AG04450 (cell line): Measurements from ENCODE around the gene POLL. TPM values are rescaled to one million over a fixed set of nuclear protein-coding genes. Genes with fewer than 3 reads are reported as not detected.

Experiments
- CTCF ChIA-PET: fragments of 300-600, 350-600 bp; formaldehyde crosslinking; extraction: SDS; loops from one replicate; lab custom pipeline; 2022; ENCODE audit warnings: antibody characterized with exemption, inconsistent platforms; lab: Charles Lee
- POLR2A ChIA-PET: fragments of 350-600 bp; formaldehyde crosslinking; extraction: SDS; loops from one replicate; lab custom pipeline; 2021; ENCODE audit warnings: antibody characterized with exemption, inconsistent platforms; lab: Yijun Ruan, JAX
- DNase-seq: peaks from one replicate; pipeline ENCODE4 v3.0.0-alpha.2; 2011; ENCODE audit warnings: low read depth, low spot score
- H3K27ac ChIP-seq: one replicate; pipeline ENCODE4 v1.5.1; 2012; ENCODE audit warnings: low read depth, low read length, control low read depth
- H3K27me3 ChIP-seq: one replicate; pipeline ENCODE4 v1.6.0; 2012; ENCODE audit warnings: low read length; ENCODE audit not compliant: control insufficient read depth, insufficient read depth
- H3K4me3 ChIP-seq: 2 replicates; pipeline ENCODE4 v1.5.1; 2011; ENCODE audit warnings: mild to moderate bottlenecking, low read depth, low read length, control low read depth
- H3K9me3 ChIP-seq: 2 replicates; pipeline ENCODE4 v1.5.1; 2012; ENCODE audit warnings: low read length; ENCODE audit not compliant: control insufficient read depth, insufficient read depth
- polyA plus RNA-seq: library from polyadenylated mRNA; depleted of rRNA; stranded (reverse); fragments of >200 nt; gene quantifications from 2 replicates; pipeline ENCODE4 v1.2.3, GENCODE V29; 2011
- TF ChIP-seq, protein P1 (sequence below): IDR thresholded peaks from 2 replicates; pipeline ENCODE4 v1.5.1; 2011; ENCODE audit warnings: low read depth, low read length, control low read depth, inconsistent platforms

POLL gene
- polyA plus RNA-seq, 1 experiment: 14.8 TPM

GRCh38 chr10:101561068-101561915, 26.8 kb downstream of the POLL start:
- ChIA-PET POLR2A (interaction anchor here (0.6 kb wide), 1 partner anchor 94 kb away, joined by 4 read pairs; no protein-coding TSS in a partner anchor), CTCF (interaction anchor here (0.5 to 1.2 kb wide), 4 partner anchors 9 to 400 kb away, joined by 3 to 4 read pairs (median 3); no protein-coding TSS in a partner anchor)
- Histone ChIP-seq H3K27ac (no peak overlapping the region), H3K9me3 (no peaks in the 10 kb centered on the region), H3K27me3 (peaks cover 14% of the 10 kb centered on the region), H3K4me3 (no peak overlapping the region)
- TF ChIP-seq, protein P1, sequence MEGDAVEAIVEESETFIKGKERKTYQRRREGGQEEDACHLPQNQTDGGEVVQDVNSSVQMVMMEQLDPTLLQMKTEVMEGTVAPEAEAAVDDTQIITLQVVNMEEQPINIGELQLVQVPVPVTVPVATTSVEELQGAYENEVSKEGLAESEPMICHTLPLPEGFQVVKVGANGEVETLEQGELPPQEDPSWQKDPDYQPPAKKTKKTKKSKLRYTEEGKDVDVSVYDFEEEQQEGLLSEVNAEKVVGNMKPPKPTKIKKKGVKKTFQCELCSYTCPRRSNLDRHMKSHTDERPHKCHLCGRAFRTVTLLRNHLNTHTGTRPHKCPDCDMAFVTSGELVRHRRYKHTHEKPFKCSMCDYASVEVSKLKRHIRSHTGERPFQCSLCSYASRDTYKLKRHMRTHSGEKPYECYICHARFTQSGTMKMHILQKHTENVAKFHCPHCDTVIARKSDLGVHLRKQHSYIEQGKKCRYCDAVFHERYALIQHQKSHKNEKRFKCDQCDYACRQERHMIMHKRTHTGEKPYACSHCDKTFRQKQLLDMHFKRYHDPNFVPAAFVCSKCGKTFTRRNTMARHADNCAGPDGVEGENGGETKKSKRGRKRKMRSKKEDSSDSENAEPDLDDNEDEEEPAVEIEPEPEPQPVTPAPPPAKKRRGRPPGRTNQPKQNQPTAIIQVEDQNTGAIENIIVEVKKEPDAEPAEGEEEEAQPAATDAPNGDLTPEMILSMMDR: no peak
- DNase-seq: no peak

GRCh38 chr10:101560298-101561067, 27.6 kb downstream of the POLL start:
- ChIA-PET POLR2A (no interaction called here), CTCF (interaction anchor here (0.9 to 1.2 kb wide), 2 partner anchors 10 to 346 kb away, joined by 3 to 4 read pairs; no protein-coding TSS in a partner anchor)
- Histone ChIP-seq H3K27me3 (peaks cover 12% of the 10 kb centered on the region), H3K27ac (no peak overlapping the region), H3K4me3 (no peak overlapping the region), H3K9me3 (no peaks in the 10 kb centered on the region)
- DNase-seq: no peak
- TF ChIP-seq, protein P1: no peak

DNA sequence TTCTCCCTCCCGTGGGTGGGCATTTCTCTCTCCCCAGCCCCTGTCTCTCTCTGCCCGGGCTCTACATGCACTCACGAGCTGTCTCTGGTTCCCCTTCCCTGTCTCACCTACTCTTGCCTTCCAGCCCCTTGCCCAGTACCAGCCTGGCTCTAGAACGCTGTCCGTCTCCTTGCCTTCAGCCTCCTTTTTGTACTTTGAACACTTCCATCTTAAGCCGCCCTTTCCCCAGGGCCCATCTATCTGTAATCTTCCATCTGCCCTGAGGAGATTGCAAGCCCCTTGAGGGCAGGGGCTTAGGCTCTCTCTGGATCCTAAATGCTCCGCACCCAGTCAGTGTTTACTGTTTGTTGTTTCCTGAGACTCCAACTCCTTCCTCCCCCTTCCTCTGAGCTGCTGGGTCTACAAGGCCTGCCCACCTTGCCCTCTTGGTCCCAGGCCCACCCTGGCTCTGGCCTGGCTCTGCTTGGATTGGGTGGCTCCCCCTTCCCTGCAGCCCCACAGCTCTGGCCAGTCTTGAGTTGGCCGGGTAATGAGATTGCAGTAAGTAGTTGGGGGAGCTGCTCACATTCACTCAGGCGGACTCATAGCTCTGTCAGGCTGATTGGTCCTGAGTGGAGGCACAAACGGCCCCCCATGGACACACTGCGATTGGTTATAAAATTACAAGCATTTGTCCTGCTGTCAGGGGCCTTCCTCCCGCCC, 28.3 kb downstream of the POLL start:
- no peak for DNase-seq
- ChIA-PET POLR2A (no interaction called here), CTCF (interaction anchor here (0.9 to 1.1 kb wide), 2 partner anchors 11 to 345 kb away, joined by 3 to 4 read pairs; no protein-coding TSS in a partner anchor)
- H3K9me3 ChIP-seq: no peaks in the 10 kb centered on the region
- H3K27ac ChIP-seq: no peak overlapping the region
- TF ChIP-seq, protein P1: no peak
- peaks cover 5% of the 10 kb centered on the region for H3K27me3 ChIP-seq
- H3K4me3 ChIP-seq: no peak overlapping the region

DNA sequence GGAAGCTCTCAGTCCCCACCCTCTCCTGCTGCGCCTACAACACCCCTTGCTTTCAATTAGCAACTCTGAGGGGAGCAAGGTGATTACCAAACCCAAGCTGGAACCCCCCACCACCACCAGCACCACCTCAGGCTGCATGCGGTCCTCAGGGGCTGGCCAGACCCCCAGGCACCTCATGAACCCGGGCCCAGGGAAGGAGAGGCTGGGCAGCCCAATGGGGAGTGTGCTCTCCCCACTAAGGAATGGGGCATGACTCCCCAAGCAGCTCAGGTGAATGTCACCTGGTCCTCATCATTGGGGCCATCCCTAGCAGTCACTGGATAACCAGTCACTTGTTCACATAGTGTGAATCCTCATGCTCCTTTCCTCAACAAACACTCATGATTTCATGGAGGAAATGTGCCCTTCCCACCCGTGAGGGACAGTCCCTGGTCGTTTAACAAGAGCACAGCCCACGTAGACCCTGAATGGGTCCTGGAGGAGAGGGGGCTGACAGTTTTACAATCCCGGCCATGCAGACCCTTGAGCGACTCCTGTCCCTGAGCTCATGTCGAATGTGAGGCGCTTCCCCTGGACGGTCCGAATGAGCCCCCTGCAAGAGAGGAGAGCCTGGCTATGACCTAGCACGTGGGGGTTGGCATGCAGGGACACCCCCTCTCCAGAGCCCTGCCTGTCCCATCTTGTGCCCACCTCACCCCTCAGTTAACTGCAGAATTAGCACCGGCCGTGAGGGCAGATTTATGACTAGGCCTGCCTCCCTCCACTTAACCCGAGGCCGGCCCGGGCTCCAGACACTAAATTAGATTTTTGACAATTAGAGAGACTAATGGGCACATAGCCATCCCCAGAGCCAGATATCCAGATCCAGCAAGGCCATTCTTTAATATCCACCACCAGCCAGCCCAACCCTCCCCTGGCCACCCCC, 29.1 kb downstream of the POLL start:
- TF ChIP-seq, protein P1: no peak
- Histone ChIP-seq H3K4me3 (no peak overlapping the region), H3K27ac (no peak overlapping the region), H3K9me3 (no peaks in the 10 kb centered on the region), H3K27me3 (peaks cover 5% of the 10 kb centered on the region)
- ChIA-PET POLR2A (no interaction called here), CTCF (interaction anchor here (1.1 kb wide), 1 partner anchor 345 kb away, joined by 3 read pairs; no protein-coding TSS in a partner anchor)
- no peak for DNase-seq
